Cardiac fibroblast (primary cell): Measurements from ENCODE around the gene SPANXN2.
"Not testable (repeated sequence)": the region's sequence is repeated elsewhere in the genome, so short reads cannot be mapped to it uniquely, and the experiment has no call there.

ENCODE experiments used
- DNase-seq, 2 donors: peaks; one replicate each; pipeline versions ENCODE4 v3.0.0 to v3.0.0-alpha.2; 2010; ENCODE audit warnings: low read depth in 2 of 2
- H3K4me3 ChIP-seq, 2 donors: replicated peaks in 1 of 2; 1 replicate in 1 of 2; 2 replicates in 1 of 2; pipeline ENCODE4 v1.5.1; 2011; ENCODE audit warnings: low read depth in 2 of 2, low read length in 2 of 2, mild to moderate bottlenecking in 2 of 2, moderate library complexity in 1 of 2
- TF ChIP-seq, protein P1 (sequence below): IDR thresholded peaks from one replicate; pipeline ENCODE4 v1.5.1; 2011; ENCODE audit warnings: low read depth, mild to moderate bottlenecking, low read length, inconsistent platforms

SPANXN2 gene, protein sequence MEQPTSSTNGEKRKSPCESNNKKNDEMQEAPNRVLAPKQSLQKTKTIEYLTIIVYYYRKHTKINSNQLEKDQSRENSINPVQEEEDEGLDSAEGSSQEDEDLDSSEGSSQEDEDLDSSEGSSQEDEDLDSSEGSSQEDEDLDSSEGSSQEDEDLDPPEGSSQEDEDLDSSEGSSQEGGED

DNA sequence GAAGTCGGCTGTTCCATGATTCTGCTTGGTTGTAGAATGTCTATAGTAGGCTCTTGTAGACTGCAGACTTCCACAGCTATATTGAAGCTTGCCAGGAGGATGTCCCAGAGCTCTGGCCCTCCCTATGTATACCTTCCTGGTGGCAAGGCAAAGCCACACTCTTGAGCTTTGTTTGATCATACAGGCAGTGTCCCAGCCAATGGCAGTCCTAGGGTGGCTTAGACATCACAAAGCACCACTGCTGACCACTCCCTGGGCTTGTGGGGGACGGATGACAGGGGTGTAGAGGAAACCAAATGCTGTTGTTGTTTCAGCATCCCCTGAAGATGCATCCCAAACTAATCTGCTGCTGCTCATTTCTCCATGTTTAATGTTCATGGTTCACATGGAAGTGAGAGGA lies at the start of gene SPANXN2:
Gene SPANXN2, minus strand, starts transcription at position 101 of the 400 bp plus-strand sequence. Its CDS starts 84 bp downstream, at position 17.
- DNase-seq, H3K4me3 ChIP-seq: not testable (repeated sequence)

DNA sequence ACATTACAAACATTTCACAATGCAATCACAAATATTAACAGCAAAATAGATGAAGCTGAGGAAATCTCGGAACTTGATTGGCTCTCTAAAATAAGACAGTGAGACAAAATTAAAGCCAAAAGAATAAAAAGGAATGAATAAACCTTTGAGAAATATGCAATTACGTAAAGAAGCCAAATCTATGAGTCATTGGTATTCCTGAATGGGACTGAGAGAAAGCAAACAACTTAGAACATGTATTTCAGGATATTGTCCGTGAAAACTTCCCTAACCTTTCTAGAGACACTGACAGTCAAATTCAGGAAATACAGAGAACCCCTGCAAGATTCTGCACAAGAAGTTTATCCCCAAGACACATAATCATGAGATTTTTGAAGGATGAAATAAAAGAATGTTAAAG lies 48.4 kb upstream of the SPANXN2 start:
- TF ChIP-seq, protein P1, sequence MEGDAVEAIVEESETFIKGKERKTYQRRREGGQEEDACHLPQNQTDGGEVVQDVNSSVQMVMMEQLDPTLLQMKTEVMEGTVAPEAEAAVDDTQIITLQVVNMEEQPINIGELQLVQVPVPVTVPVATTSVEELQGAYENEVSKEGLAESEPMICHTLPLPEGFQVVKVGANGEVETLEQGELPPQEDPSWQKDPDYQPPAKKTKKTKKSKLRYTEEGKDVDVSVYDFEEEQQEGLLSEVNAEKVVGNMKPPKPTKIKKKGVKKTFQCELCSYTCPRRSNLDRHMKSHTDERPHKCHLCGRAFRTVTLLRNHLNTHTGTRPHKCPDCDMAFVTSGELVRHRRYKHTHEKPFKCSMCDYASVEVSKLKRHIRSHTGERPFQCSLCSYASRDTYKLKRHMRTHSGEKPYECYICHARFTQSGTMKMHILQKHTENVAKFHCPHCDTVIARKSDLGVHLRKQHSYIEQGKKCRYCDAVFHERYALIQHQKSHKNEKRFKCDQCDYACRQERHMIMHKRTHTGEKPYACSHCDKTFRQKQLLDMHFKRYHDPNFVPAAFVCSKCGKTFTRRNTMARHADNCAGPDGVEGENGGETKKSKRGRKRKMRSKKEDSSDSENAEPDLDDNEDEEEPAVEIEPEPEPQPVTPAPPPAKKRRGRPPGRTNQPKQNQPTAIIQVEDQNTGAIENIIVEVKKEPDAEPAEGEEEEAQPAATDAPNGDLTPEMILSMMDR: no peak
- peak in 1 of 2 donors; percentile 8 for DNase-seq
- no peak overlapping the region for H3K4me3 ChIP-seq

DNA sequence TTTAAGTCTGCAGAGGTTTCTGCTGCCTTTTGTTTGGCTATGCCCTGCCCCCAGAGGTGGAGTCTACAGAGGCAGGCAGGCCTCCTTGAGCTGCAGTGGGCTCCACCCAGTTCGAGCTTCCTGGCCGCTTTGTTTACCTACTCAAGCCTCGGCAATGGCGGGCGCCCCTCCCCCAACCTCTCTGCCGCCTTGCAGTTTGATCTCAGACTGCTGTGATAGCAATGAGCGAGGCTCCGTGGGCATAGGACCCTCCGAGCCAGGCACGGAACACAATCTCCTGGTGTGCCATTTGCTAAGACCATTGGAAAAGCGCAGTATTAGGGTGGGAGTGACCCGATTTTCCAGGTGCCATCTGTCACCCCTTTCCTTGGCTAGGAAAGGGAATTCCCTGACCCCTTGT lies 47.2 kb upstream of the SPANXN2 start:
- H3K4me3 ChIP-seq, DNase-seq: not testable (repeated sequence)

DNA sequence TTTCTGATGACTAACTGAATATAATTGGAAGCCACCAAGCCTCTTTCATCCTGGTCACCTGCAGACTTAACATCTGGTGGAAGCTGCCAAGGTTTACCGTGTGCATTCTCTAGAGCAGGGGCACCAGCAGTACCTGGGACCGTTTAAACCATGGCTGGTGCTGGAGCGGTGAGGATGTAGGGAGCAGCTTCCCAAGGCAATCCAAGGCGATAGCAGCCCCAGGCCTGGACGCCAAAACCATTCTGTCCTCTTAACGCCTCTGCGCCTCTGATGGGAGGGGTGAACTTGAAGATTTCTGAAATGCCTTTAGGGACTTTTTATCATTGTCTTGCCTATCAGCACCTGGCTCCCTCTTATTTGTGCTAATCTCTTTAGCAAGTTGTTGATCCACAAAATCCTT lies 37.3 kb upstream of the SPANXN2 start:
- DNase-seq: no peak
- TF ChIP-seq, protein P1: no peak
- H3K4me3 ChIP-seq: no peak overlapping the region

DNA sequence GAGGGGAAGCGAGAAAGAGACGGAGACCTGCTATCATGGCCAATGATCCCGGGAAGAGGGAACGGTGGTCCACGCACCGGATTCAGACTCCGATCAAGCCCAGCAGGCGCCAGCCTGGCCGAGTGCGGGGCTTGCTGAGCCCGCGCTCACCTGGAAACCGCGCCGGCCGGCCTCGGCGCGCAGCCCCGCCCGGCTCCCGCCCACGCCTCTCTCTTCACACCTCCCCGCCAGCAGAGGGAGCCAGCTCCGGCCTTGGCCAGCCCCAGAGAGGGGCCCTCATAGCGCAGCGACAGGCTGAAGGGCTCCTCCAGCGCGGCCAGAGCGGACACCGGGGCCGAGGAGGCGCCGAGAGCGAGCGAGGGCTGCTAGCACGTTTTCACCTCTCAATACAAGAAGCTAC lies 36.8 kb upstream of the SPANXN2 start:
- DNase-seq: no peak
- H3K4me3 ChIP-seq: no peak overlapping the region
- TF ChIP-seq, protein P1: no peak

DNA sequence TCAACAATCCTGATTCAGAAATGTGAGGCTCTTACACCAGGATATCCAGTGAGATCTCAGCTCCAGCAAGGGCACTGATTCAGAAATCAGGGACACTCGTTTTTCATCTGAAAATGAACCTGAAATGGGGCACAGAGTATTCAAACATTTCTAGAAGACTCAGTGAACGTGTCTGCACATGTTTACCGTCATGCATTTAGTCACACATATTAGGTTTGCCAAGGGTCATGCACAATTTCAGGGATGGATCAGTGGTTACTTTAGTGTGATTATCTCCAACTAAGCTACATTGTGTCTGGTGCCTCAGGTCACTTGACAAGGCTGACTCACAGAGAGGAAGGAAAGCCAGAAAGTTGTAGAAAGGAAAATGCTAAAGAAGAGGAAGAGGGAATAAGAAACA lies 33.6 kb upstream of the SPANXN2 start:
- DNase-seq: no peak
- TF ChIP-seq, protein P1: no peak
- H3K4me3 ChIP-seq: no peak overlapping the region

DNA sequence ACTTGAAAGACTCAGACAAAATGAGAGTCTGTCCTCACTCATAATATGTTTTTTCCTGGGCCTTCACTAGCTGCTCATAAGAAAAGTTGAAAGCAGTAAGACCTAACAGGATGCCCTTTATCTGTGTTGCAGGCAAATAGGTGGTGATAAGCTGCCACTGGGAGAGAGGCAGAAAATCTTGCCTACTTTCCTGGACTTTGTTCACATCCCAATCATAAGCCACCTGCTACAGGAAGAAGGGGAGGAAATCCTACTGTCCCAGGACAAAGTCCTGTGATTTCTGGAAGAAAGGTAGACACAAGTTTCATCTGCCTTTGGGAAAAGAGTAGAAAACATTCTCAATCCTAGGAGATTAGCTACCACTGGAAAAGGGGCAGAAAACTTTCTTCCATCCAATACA lies 13.3 kb upstream of the SPANXN2 start:
- TF ChIP-seq, protein P1: no peak
- no peak overlapping the region for H3K4me3 ChIP-seq
- DNase-seq: no peak

DNA sequence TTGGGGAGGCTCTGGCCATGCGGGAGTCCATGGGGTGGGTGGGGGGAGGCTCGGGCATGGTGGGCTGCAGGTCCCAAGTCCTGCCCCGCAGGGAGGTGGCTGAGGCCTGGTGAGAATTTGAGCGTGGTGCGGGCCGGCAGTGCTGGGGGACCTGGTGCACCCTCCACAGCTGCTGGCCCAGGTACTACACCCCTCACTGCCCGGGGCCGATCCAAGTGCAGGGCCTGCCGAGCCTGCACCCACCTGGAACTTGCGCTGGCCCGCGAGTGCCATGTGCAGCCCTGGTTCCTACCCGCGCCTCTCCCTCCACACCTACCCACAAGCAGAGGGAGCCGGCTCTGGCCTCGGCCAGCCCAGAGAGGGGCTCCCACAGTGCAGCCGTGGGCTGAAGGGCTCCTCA lies 5.7 kb upstream of the SPANXN2 start:
- DNase-seq: no peak
- TF ChIP-seq, protein P1: no peak
- H3K4me3 ChIP-seq: no peak overlapping the region
